IMR-90 (cell line): ENCODE measurements around the gene TNFRSF9.

Experiments used
- BHLHE40 ChIP-seq: fragments of 150-350 bp; IDR thresholded peaks from 2 replicates; pipeline ENCODE4 v1.6.1; 2016; ENCODE audit warnings: mild to moderate bottlenecking, low read depth, low read length
- CEBPB ChIP-seq: IDR thresholded peaks from 2 replicates; pipeline ENCODE4 v1.6.1; 2012; ENCODE audit warnings: low read depth, low read length, improper control_type of control experiment
- CHD1 ChIP-seq: IDR thresholded peaks from 2 replicates; pipeline ENCODE4 v1.6.1; 2012; ENCODE audit warnings: low read depth, low read length, improper control_type of control experiment
- CTCF ChIP-seq: conservative IDR thresholded peaks from 2 replicates; pipeline ENCODE4 v1.5.1; 2012; ENCODE audit warnings: mild to moderate bottlenecking, low read depth, low read length, improper control_type of control experiment
- ELK1 ChIP-seq: fragments of 150-350 bp; IDR thresholded peaks from 2 replicates; pipeline ENCODE4 v1.6.1; 2016; ENCODE audit warnings: low read depth, mild to moderate bottlenecking, low read length, moderate library complexity, borderline replicate concordance
- FOS ChIP-seq: fragments of 150-350 bp; IDR thresholded peaks from 2 replicates; pipeline ENCODE4 v1.6.1; 2016; ENCODE audit warnings: low read depth, low read length
- MAFK ChIP-seq: IDR thresholded peaks from 2 replicates; pipeline ENCODE4 v1.6.1; 2012; ENCODE audit warnings: low read depth, low read length, improper control_type of control experiment
- MAZ ChIP-seq: IDR thresholded peaks from 2 replicates; pipeline ENCODE4 v1.6.1; 2012; ENCODE audit warnings: low read depth, mild to moderate bottlenecking, low read length, improper control_type of control experiment, moderate library complexity, borderline replicate concordance
- MXI1 ChIP-seq: IDR thresholded peaks from 2 replicates; pipeline ENCODE4 v1.6.1; 2012; ENCODE audit warnings: low read depth, mild to moderate bottlenecking, low read length, moderate library complexity, borderline replicate concordance
- POLR2A ChIP-seq: IDR thresholded peaks from 2 replicates; pipeline ENCODE4 v1.6.1; 2012; ENCODE audit warnings: mild to moderate bottlenecking, low read depth, low read length
- RAD21 ChIP-seq: IDR thresholded peaks from 2 replicates; pipeline ENCODE4 v1.6.1; 2012; ENCODE audit warnings: low read length, improper control_type of control experiment
- RCOR1 ChIP-seq: IDR thresholded peaks from 2 replicates; pipeline ENCODE4 v1.6.1; 2012; ENCODE audit warnings: mild to moderate bottlenecking, low read length, improper control_type of control experiment; ENCODE audit not compliant: insufficient replicate concordance
- RFX5 ChIP-seq: IDR thresholded peaks from 2 replicates; pipeline ENCODE4 v1.8.0; 2012; ENCODE audit warnings: low read depth, mild to moderate bottlenecking, low read length, moderate library complexity
- USF2 ChIP-seq: fragments of 150-350 bp; IDR thresholded peaks from 2 replicates; pipeline ENCODE4 v1.6.1; 2017; ENCODE audit warnings: mild to moderate bottlenecking, antibody characterized with exemption, low read length, low read depth

DNA sequence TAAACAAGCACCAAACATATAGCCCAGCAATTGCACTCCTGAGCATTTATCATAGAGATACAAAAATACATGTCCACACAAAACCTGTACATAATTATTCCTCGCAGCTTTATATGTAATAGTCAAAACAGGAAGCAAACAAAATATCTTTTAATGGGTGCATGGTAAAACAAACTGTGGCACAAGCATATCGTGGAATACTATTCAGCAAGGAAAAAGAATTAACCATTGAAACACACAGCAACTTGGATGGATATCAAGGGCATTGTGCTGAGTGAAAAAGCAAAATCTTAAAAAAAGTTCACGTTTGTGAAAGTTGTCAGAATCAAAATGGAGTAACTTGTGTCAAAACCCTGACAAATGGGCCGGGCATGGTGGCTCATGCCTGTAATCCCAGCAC lies 12.4 kb downstream of the TNFRSF9 start:
- no peak for TF ChIP-seq CTCF
- no peak for TF ChIP-seq RAD21
- no peak for TF ChIP-seq POLR2A
- no peak for TF ChIP-seq RCOR1
- TF ChIP-seq MAFK, result no peak
- no peak for TF ChIP-seq USF2
- TF ChIP-seq CHD1, result no peak
- TF ChIP-seq FOS, result no peak
- TF ChIP-seq MXI1, result no peak
- no peak for TF ChIP-seq RFX5
- no peak for TF ChIP-seq CEBPB
- TF ChIP-seq MAZ, result no peak
- no peak for TF ChIP-seq BHLHE40
- no peak for TF ChIP-seq ELK1
